ENCODE measurements around the gene SIDT1.

Gene SIDT1

DNA sequence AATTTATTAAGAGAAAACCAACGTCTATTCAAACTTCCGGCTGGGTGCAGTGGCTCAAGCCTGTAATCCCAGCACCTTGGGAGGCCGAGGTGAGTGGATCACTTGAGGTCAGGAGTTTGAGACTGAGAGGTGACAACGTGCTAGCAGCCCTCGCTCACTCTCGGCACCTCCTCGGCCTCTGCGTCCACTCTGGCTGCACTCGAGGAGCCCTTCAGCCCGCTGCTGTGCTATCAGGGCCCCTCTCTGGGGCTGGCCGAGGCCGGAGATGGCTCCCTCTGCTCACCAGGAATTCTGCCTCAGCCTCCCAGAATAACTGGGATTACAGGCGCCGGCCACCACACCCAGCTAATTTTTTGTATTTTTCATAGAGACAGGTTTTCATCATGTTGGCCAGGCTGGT is 105.4 kb downstream of the SIDT1 start:
- DNase-seq: no peak

DNA sequence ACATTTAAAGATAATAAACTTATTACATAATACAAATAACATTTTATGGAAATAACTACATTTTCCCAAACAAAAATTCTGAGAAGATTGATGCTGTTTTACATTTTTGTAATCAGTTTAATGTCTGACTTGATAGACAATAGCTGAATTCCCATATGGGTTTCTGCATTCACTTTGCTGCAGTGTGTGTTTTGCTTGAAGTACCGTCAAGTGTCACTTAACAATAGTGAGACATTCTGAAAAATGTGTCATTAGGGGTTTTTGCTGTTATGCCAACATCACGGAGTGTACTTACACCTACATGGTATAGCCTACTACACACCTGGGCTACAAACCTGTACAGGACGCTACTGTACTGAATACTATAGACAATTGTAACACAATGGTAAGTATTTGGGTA is 106.6 kb downstream of the SIDT1 start:
- DNase-seq: no peak

DNA sequence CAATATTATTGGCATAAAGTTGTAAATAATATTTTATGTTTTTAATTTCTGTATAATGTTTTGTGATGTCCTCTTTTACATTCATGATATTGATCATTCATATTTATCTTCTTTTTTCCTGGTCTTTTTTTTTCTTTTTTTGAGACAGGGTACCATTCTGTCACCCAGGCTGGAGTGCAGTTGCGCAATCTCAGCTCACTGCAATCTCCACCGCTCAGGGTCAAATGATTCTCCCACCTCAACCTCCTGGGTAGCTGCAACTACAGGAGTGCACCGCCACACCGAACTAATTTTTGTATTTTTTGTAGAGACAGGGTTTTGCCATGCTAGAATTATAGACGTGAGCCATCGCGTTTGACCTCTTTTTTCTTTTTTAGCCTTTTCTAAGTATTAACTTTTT is 111.2 kb downstream of the SIDT1 start:
- no peak for DNase-seq

DNA sequence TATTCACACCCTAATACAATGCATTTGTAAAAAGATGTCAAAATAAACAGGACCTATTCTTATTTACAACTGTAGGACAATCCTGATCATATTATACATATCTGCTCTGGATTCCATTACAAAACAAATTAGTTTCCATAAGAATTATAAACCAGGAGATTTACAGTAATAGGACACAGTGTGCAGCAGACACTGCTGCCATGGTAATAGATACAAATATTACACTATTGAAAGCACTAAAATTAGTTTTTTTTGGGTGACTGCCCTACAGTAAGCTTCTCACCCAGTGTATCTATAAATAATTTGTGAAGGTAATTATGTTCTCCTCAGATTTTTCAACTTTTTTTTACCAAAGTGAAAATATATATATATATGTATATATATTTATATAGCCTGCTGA is 116.2 kb downstream of the SIDT1 start:
- DNase-seq: no peak

DNA sequence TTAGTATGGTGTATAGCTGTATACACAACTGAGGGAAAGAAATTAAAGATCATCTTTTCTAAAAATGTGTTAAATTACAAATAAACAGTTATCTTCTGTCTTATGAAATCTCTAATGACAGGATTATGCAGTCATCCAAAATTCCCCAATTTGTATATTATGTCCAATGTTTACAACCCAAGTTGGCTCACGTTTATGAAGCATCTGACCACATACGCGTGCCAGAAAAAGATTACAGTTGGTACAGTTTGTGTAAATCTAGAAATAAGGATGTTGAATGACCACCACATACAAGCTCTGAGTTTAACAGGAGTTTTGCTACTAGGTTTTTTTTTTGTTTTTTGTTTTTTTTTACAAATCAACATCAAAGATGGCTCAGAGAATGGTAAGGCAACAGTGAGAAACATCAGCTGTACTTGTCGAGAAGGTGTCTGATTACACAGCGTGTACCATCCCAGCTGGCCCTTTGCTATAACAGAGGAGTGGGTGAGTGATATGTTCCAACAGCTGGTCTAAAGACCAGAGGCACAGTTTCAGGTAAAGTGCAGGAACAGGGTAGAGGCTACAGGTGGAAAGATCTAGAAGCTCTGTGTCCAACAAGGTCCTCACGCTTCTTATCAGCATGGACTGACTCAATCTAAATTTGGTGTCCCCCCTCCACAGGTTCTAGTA is 117.0 kb downstream of the SIDT1 start:
- no peak for DNase-seq

DNA sequence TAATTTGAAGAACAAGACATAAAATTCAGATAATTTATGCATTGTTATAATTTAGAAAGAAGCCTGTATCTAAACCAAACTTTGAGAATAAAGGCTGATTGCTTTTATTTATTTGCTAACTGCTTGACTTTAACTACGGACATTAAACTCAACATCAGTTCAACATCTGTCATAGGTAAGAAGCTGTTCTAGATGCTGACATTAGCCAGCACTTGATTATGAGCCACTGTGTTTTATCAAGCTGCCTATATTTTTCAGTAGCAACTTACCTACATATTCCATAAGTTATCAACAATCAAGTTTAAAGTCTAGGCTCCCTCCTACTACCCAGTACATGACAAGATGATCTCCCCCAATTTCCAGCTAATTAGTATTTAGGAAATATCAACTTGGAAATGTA is 122.0 kb downstream of the SIDT1 start:
- no peak for DNase-seq

DNA sequence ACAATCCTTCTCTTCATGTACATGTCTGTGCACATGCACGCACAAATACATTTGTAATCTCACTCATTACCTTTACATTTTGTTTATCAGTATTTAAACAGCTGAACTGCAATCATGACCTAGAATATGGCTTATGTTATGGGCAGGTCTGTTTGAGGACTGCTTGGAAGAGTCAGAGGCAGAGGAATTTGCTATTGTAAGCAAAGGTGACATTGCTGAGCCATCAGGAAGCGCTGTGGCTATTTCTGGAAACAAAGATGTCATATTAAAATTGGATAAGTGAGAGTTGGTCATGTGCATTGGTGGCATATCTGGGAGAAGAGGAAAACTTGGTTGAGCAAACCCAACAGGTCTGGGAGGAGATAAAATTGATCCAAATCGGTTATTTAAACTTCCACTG is 122.5 kb downstream of the SIDT1 start:
- no peak for DNase-seq

DNA sequence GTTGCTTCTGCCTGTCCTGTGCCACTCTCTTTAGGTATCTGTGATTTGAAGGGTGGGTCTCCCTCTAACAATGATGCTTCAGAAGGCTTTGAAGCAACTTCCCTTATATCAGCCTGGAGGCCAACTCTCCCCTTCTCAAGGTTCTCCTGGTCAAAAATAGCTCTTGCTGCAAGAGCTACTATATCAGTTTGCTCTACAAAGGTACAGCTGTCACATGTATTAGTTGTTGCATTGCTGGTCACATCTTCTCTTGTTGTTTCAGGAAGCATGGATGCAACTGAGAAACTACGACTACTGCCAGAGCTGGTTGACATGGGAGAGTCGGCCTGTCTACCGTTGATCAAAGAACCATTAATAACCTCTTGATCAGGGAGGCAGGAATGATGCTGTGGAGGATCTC is 125.8 kb downstream of the SIDT1 start:
- no peak for DNase-seq

DNA sequence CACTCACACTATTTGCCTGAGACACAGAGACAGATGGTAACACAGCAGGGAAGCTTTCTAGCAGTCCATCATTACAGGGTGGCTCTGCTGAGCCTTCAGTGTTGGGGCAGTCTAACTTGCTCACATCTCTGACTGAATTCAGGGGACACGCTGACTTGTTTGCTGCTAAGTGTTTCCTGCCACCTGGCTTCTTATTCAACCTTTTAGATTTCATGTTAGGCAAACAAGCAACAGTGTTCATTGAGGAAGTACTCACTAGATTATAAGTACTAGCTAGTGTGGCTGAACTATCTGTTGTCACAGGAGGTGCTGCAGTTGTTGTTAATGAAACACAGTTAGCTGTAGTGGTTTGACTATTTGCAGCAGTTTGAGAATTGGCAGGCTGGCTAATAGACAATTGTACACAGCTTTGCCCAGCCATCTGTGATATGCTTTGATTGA is 126.8 kb downstream of the SIDT1 start:
- peak; percentile 64 to 94 for DNase-seq

DNA sequence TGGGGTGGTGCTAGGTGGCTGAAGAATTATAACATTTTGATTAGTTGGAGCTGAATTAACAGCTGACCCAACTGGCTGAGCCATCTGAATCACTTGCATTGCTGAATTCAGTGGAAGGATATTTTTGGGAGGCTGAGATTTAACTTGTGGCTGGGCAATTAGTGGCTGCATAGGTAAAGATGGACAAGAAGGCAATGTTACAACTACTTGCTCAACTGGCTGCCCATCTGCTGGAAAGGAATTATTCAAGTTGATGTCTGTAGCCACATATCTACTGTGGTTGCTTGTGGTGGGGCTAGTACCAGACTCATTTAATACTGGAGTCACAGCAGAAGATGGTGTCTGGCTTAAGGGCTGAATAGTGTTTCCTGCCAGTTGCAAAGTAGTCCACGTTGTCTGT is 127.6 kb downstream of the SIDT1 start:
- DNase-seq: no peak

DNA sequence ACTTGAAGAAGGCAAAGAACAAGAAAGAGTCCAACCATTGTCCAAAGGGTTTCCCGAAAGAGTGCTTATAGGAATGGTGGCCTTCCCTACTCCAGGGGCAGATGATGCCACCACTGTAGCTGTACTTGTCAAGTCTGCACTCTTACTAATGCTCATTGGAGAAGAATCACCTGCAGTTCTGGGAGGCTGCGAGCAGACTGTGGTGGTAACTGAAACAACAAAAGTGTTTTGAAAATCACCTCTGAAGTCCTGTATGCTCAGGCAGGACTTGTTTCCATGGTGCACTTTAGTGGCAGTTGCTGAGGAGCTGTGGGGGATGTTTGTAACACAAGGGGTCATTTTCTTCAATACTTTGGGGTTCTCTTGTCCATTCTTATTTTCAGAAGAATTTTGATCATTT is 128.1 kb downstream of the SIDT1 start:
- DNase-seq: no peak

DNA sequence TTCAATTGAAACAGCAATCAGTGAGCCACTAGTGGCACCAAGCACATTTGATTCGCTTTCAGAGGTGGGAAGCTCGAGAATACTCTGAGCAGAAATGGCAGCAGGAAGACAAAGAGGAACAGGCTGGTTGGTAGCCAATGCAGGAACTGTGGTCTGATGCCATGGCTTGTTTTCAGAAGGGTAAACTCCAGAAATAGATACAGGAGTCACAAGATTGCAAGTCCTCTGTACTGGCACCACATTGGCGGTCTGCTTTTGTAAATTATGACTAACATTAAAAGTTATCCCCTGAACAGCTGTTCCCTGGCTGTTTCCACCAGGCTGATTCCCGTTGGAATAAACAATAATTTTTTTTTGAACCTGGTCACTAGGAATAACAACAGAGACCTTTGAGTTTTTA is 128.5 kb downstream of the SIDT1 start:
- DNase-seq: peak; percentile 15 to 32

DNA sequence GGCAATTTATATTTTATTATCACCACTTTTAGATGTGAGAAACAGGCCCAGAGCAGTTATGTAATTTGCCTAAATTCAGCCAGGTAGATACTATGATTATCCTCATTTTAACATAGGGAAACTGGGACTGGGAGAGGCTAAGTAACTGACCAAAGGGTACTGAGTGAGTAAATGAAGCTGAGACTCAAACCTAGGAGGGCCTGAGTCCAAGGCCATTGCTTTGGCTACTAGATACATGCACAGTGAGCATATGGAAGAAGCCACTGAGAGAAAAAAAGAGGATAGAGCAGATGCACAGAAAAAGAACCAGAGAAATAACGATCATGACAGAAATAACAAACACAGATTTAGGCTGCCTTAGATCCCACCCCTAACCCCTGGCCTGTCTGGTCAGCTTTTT is 130.5 kb downstream of the SIDT1 start:
- DNase-seq: no peak

DNA sequence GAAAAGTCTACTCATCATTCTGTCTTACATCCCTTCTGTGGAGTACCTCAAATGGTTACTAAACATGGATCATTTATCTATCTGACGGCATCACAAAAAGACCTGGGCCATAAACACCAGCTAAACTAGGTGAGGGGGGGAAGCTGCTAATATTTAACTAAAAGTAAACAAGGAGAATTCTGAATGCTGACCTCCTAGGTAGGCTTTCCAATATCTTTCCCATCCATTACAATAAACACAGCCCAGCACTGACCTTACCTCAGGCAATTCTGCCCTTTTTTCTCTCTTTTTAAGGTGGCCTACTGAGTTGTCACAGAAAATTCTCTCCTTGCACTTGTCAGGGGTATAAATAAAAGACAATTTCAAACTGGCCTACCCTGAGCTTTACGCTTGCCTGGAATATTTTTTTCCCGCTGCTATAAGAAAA is 131.0 kb downstream of the SIDT1 start:
- no peak for DNase-seq

DNA sequence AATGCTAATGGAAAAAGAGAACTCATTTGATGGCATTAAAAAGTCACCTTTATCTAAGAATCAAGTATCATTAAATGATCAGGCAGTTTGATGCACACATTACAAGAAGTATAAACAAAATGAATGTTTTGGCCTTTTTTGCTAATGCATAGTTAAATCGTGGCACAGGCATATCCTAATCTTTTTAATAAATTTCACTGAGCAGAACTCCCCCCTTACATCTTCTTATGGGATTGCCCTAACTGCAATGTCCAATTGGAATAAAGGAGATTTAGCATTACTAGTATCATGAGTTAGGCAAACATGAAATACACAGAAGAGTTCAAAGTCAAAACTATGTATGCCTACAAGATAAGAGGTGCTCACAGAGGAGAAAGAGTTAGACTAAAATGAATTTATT is 131.4 kb downstream of the SIDT1 start:
- no peak for DNase-seq

DNA sequence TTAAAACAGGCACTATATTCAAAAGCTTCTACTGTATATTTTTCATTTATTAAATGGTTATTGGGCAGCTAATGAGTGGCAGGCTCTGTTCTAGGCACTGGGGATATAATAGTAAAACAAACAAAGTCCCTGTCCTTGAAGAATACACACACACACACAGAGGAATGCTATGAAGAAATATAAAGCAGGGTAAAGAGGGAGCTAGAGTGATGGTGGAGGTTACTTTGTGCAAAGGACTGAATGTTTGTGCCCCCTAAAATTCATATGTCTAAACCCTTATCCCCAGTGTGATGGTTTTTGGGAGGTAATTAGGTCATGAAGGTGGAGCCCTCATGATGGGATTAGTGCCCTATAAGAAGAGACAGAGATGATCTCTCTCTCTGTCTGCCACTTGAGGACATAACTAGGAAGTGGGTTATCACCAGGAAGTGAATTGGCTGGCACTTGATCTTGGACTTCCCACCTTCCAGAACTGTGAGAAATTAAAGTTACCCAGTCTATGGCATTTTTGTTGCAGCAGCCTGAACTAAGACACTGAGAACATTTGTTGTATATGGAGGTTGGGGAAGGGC is 132.3 kb downstream of the SIDT1 start:
- no peak for DNase-seq

DNA sequence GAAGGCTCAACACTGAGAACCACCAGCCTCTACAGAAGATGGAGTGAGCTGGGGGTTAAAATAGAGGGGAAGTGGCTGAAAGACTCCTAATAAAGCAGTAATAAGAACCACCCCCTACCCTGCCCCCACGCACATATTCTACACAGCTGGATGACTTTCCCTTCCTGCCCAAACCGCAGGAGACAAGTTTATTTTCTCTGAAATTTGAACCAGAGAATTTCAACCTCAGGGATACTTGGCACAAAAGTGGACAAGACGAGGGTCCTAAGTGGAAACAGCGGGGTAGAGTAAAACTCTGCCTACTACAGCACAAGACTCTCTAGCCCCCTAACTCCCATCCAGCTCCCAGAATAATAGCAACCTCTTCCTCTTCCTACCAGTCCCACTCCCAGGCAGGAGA is 135.7 kb downstream of the SIDT1 start:
- no peak for DNase-seq

DNA sequence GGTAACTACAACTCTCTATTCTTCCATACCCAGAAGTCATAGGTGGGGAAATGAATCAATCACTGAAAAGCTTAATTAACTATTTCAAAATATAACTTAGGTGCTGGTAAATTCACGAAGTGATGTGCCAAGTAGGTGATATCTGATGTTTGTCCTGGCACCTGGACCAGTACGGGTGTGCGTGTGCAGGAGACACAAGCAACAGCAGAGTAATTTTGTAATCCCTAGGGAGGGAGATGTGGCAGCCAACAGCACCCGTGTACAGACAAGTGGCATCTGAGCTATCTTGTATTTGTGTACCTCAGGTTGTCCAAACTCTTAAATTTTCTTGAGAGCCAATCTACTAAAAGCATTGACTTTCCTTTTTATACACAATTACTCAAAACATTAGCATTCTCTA is 141.2 kb downstream of the SIDT1 start:
- DNase-seq: no peak

DNA sequence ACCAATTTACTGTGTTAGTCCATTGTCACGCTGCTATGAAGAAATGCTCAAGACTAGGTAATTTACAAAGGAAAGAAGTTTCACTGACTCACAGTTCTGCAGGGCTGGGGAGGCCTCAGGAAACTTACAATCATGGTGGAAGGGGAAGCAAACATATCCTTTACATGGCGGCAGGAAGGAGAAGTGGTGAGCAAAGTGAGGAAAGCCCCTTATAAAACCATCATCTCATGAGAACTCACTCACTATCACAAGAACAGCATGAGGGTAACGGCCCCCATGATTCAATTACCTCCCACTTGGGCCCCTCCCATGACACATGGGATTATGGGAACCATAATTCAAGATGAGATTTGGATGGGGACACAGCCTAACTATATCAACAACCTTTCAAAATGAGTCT is 143.9 kb downstream of the SIDT1 start:
- no peak for DNase-seq

DNA sequence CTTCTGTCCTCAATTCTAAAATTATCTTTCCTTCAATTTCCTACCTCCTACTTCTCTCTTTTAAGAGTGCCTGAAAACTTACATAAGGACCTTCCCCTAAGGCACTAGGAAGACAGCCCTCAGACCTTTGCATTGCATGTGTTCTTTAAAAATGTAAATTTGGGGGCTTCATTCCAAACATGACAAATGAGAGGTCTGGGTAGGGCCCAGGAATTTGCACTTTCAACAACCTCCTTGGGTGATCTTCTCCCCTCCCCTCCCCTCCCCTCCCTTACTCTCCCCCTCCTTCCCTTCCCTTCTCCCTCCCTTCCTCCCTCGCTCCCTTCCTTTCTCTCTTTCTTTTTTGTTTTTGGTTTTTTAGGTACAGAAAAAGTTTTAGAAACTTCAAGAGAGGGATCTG is 145.4 kb downstream of the SIDT1 start:
- DNase-seq: no peak

DNA sequence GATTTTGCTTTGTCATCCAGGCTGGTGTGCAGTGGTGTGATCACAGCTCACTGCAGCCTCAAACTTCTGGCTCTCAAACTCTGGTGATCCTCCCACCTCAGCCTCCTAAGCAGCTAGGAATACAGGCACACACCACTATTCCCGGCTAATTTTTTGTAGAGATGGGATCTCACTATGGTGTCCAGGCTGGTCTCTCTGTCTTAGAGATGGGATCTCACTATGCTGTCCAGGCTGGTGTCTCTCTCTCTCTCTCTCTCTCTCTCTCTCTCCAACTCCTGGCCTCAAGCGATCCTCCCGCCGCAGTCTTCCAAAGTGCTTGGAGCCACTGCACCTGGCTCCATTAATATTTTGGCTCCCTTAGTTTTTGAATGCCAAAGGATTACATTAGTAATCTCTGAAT is 146.4 kb downstream of the SIDT1 start:
- no peak for DNase-seq
